Inferior parietal cortex (tissue), 1 donor: Measurements from ENCODE around the gene C1orf116.

ENCODE experiments used
- DNase-seq: peaks from one replicate; pipeline ENCODE4 v3.0.0-alpha.2; 2016; ENCODE audit errors: extremely low spot score

Gene C1orf116

DNA sequence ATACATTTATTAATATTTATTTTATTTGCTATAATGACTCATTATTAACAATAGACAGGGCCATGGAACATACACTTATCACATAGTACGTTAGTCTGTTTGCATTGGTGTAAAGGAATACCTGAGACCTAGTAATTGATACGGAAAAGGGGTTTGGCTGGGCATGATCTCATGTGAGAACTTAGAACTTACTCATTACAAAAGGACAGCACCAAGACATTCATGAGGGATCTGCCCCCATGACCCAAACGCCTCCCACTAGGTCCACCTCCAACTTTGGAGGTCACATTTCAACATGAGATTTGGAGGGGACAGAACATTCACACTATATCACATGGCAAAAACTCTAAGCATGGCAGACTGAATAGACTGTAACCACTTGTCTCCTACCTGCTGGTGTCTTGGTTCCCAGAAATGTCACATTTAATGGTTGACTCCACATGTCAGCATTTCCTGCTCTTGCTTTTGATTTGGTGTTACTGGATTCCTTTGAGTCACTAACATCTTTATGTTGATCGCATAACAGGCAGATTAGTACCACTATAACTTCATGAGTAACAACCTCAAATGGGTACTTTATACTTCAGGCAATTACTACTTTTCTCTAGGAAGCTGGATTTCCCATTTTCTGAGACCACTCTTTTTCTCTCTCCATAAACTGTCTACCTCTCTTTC, 3.5 kb upstream of the C1orf116 start:
- no peak for DNase-seq

DNA sequence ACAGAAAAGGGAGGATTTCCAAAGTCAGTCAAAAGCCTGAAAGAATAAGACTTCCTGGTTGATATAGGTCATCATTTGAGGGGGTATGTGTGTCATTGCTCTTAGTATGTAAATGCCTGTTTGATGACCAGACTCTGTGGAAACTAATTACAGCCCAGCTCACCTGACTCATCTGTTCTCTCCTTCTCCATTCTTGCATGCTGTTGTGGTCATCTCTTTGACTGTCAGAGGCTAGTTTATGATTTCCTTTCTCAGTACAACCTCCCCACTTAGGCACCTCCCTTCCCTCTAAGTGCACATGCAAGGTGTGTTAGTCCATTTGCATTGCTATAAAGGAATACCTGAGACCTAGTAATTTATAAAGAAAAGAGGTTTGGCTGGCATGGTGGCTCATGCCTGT, 2.4 kb upstream of the C1orf116 start:
- DNase-seq: no peak

DNA sequence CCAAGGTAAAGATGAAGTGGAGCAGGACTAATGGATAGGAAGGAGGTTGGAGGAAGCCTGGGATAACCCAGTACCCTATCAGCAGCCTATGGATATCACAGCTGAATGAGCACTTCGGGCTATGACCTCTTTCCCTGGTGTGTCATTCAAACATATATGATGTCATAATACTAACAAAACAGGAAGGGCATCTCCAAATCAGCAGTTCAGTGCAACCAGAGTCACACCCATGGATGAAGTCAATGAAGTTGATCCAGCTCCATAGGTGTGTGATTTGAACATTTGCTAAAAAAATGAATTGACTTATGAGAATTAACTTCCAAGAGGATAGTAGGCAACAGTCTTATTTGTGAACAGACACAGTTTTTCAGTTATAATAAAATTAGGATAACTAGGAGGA, 1.7 kb upstream of the C1orf116 start:
- no peak for DNase-seq

DNA sequence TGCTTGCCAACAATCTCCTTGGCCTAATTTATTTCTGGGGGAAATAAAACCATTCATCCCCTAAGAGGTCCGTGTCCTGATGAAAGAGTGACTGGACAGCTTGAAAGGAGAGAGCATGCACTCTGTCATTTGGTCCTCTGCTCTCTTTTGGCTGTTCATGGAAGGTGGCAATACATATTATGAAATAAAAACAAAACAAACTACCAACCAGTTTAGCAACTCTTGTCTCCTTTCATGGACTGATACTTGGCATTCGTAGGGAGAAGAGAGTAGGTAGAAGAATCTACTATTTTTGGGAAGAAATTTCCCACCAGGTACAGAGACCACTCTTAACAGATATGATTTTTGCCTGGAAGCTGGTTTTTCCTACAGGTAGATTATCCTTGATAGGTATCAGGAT, 746 bp upstream of the C1orf116 start:
- no peak for DNase-seq

DNA sequence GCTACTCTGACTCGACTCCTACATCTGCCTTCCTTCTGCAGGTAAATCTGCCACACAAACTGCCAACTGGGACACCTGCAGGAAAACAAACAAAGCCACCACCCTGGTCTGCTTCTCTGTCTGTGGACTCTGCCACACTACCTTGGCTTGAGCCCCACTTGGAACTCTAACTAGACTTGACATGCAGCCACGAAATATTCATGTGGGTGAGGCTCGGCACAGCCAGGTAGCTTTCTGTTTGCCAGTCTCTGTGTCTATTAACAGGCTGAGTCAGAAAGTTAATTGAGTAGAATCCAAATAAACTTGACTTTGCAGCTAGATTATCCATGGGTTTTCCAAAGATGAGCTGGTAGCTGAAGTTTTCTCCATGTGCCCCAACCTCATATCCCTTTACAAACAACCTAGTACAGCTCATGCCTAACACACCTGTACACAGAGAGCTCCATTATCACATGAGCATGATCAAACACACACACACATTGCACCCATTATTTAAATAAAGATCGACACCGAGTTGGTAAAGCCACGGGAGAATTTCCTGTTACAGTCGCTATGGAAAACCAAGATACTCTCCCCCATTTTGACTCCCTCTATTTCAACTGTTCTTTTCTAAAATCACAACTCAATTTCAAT, 808 bp downstream of the C1orf116 start:
- no peak for DNase-seq

DNA sequence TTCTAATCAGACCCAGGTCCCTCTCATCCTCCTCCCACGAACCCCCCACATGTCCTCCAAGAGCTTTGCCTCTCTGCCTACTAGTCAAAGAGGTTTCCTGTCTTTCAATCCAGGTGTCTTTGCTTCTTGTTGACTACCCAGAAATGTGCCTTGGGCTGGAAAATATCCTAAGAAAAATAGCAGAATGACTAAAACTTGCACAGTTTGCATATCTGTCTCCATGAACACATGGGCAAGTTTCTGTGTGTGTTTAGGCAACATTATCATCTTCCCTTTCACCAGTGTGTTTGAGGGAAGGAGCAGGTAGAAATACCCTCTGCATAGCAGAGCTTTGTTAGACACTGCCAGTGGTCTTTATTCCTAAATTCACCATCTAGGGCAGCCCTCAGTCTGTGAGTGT, 1.5 kb downstream of the C1orf116 start:
- DNase-seq: no peak

DNA sequence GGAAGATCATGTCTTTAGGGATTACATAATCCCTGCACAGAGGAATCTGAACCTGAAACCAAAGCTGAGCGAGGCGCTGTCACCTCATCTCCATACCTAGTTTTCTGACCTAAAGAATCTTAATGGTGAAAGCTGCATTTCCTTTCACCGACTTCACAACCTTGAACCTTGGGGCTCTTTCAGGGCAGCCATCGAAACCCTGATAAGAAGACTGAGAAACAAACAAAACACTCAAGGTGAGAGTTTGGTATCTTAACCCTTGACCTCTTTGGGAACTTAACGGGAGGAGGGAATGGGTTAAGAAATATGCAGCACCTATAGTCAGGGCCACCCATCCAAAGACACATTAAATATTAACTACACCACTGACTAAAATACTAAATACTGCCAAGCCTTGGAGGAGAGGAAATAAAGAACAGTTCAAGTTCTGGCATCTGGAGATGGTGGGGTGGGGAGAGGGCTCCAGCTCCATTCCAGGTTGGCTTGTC, 2.0 kb downstream of the C1orf116 start:
- DNase-seq: no peak

DNA sequence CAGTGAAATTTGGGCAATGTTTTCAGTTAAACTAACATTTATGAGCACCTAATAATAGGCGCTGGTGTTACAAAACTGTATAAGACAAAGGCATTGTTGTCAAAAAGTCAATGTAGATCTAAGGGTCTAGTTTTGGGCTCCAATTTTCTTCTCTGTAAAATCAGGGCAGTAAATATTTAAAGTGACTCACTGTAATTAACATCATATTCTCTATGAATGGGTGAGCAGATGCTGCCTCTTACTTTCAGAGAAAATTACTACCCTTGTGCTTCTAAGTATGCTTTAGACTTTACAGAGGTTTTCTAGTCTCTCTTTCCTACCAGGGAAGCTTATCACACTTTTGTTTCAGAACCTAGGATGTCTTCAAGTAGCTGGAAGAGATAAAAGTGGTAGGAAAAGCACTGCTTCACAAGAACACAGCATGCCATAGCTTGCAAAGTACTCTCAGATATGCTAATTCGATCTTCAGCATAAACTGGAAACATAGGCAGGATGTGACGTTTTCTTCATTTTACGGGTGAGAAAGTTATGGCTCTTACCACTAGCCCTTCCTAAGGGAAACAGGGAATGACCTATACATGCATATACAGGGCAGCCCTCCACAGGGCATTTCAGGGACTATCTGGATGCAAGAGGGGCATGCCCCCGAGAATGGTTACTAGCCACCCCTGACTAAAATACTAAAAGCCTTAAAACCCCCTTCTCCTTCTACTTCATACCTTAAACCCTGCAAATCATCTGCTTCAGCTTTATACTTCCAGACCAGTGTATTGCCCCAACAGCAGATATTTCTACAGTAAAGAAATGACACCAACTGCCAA, 2.6 kb downstream of the C1orf116 start:
- no peak for DNase-seq

DNA sequence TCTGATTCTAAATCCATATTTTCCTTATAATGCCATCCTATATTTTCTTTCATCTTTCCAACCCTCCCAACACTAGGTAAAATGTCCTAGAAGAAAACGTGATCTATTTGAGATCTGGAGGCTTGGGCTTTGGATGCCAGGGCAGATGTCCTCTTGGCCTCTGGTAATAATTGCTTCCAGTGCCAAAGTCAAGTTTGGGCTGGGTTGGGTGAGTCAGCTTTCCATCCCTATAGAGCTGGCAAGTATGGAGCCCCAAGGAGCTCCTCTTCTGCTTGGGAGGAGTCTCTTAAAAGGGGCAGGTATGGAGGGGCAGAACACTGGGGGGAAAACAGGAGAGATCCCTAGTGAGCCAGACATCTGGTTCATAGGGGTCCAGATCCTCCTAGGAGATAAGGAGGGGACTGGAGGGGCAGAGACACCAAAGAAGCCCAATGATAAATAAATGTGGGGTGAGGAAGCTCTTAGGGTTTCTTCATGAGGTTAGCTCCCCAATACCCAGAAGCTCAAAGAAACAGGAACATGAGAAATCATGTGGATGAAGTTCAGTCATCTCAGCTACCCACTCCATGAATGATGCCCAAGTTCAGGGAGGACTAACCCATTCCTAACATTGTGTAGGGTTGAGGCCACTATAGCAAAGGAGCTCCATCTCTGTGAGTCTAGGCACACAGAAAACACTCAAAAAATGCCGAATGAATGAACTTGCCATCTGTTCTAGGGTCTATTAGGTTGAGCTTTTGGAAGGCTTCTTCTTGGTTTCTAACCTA, 3.5 kb downstream of the C1orf116 start:
- DNase-seq: no peak

DNA sequence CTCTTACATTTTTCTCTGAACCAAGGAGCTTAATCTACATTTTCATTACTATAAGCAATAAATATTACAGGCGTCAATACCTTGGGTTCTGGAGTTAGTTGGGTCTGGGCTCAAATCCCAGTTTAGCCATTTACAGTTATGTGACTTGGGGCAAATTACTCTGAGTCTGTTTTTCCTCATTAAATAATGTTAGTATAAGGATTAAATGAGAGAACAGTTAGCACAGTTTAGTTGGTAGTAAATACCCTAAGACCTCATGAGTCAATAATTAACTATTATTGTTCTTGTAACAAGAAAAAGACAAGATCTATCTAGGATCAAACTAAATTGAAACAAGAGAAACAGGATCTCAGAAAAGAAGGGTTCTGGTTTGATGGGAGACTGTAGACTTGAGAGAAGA, 4.6 kb downstream of the C1orf116 start:
- DNase-seq: no peak

DNA sequence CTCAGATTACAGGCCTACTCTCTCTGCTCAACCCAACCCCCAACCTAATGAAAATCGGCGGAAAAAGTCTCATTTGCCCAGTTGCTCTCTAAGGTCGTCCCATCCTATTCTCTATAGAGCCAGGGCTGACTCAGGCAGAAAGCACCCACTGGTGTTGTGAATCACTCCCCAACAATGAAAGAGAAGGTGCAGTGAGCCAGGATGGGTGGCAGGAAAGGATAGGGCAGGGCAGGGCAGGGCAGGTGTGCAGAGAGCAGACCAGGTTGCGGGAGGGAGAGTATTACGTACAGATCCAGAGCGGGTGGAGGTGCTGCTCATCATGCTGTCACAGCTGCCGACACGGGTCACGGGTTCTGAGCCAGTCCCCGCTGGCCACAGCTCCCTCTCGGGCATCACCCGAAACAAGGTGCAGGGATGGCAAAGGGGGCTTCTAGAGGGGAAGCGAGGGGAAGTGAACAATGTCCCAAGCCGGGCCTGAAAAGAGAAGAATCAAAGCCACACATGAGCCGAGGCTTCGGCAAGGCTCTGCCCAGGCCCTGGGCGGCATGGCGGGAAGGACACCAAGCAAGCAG, 5.3 kb downstream of the C1orf116 start:
- no peak for DNase-seq

DNA sequence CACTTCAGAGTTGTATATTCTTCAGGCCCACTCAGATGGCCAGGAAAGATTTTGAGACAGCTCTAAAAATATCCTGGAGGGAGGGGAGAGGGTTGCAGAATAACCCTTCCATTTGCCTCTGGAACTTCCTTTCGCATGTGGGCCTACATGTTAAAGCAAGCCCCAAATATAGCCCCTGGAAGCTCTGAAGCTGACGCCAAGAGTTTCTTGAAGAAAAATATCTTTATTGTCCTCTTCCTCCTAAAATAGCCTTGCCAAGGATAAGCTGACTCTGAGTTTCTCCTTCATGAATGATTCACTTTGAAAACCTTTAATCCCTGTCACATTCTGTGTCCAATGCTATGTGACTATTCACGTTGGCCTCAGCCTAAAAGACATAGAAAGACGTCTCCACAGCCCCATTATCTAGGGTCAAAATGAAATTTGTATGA, 6.4 kb downstream of the C1orf116 start:
- DNase-seq: no peak

DNA sequence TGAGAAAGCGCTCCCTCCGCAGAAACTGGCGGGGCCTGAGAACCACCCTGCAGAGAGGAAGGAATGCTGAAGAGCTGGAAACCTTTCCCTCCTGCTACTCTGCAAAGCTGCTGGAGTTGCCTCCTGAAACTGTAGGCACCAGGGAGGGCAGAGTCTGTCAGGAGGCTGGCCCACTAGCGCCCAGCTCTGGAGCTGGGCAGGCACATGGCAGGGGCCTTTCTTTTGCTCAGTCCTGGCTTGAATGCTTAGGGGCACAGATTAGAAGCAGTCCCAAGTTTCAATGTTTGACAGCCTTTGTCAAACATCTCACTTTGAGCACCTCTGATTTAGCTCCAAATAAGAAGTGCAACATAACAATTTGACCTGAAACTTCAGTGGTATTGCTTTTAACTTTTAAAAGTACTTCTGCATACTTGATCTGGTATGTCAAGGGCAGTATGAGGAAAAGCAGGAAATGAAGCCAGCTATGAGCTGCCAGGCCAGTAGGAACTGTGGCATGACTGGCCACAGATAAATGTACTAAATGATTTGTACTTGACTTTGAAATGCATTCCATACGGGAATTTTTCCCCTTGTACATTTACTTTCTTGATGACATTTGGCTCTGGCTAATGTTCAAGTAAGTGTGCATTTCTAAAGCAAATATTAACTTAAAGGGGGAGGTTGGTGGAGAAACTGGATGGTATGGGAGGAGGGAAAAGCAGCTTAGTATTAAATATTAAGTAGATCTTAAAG, 7.2 kb downstream of the C1orf116 start:
- no peak for DNase-seq

DNA sequence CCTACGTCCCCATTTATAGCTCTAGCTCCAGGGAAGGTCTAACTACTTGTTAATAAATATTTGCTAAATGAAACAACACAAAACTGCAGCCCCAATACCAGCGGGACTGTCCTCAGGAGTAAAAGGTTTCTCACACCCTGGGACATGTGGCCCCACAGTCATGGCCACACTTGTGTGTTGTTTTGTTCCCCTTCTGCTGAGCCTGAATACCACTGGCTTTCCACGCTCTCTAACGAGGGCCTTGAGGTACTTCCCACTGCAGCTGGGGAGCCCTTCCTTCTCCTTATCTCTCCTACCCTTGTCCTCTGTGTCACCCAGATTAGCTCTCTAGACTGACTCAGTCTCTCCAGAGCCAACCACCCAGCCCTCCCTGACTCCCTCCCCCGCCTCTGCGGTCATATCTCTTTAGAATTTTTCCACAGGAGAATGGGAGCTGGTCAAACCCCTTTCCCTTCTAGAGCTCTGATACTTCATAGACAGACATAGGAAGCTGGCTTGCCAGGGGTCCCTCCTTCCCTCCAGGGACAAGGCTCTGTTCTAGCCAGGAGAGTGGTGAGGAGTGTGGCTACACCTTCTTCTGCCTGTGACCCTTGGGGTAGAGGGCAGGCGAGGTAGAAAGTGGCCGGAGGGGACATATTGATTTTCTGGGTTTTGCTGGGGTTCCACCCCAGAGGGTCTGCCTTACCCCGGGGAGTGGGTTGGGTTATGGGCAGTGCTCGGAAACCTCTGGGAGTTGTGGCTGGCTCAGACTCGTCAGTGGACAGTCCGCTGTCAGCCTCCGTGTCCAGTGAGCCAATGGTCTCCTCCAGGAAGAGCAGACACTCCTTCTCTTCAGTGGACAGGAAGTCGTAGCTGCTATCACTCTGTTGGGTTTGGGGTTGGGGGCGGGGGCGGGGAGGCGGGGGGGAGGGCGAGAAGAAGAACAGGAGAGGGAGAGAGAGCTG, 8.1 kb downstream of the C1orf116 start:
- peak; percentile 63 for DNase-seq

DNA sequence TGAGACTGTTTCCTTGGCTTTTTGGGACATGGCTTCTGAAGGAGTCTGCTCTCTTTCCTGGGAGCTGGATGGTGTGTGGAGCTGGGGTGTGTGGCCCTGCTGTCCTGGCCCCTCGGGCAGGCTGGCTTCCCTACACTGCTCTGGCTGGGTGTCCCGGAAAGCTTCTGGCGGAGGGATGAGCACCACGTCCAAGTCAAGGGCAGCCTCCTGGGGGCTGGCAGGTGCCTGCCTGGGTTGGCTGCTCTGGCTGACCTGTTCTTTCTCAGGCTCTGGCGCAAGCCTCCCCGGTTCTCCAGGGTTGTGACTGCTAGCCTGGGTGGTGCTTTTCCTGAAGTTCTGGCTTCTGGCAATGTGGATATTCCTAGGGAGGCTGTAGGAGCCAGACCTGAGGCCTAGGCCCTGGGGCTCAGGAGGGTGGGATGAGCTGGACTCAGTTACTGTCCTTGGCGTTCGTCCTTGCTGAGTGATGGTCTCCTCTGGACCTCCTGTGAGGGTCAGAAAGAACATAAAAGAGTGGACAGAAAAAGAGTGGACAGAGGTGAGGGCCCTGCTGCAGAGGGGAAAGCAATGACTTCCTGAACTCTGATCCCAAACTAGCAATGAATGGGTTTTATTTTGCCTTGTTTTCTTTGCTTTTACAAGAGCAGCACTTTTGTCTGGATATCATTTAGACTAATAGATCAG, 9.4 kb downstream of the C1orf116 start:
- DNase-seq: no peak

DNA sequence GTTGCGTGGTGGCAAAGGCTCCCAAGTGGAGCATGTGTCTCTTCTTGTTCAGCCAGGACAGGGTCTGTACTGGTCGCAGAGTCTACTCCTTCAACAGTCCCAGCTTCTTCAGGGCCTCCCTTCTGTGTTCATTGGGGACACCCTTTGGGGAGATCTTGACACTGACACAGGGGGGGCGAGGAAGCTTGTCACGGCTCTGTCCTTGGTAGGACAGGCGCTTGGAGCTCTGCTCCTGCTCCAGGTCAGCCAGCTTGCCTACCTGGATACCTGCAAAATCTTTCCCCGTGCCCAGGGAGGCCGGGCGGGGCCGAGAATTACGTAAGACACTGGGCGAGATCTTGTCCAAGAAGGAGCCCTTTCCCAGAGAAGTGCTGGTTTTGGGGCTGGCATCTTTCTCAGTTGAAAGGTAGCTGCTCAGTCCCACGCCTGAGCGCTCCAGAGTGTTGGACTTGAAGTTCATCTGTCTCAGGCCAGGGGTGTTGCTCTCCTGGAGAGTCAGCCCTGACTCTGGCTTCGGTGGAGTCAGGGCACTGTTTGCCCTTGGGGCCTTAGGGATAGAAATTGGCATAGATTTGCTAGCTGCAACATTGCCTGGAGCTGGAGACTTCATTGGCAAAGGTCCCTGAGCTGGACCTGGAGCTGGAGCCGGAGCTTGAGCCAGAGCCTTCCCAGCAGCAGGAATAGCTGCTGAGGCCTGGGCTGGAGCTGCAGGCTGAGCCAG, 10.5 kb downstream of the C1orf116 start:
- DNase-seq: no peak

DNA sequence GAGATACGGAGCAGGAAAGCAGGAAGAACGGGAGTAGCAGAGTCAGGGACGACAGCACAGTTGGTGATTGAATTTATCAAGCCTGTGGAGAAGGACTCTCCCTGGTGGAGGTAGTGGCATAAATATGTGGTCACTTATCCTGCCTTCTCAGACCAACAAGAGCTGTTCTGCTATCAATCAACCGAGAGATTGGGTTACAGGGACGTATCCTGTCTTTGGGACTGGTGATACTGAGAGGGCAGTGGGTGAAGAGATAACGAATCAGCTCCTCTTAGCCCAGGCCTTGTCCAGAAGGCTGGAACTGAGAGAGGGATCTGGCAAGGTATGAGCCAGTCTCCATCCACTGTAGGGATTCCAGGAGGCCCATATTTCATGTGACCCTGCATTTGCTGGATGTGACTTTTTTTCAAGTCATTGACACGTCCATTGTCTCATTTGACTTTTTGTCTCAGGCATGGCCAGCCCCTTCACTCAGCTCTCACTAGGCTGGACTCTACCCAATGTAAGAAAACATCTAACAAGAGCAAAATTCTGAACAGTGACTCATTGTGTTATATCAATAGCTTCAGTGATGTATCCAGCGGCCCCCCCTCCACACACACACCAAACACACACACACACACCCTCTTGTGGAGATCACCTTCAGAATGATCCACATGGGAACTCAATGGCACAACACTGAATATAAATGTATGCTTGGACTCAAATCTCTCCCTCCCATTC, 11.3 kb downstream of the C1orf116 start:
- DNase-seq: peak; percentile 53

DNA sequence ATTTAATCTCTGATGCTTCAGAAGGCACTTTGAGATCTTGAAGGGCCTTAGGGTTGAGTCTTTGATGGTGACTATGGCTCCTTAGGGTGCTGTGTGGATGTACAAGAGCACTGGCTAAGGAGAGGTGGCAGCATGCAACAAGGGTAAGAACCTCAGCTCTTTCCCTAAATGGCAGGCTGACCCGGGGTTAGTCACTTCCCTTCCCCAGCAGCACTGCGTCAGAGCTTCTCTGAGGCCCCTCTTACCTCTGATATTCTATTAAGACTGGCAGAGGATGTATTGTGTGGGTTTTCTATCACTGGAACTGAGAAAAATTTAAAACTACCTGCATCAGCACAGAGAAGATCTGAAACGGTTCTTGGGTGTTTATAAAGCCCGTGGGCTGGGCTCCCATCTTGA, 11.8 kb downstream of the C1orf116 start:
- DNase-seq: no peak
